Lung (tissue), 12 donors: ENCODE measurements around the gene ADAMTS2. TPM values are rescaled to one million over a fixed set of nuclear protein-coding genes. Genes with fewer than 3 reads are reported as not detected.
A peak's percentile ranks its signal among the peaks of the same experiment; 100 is the strongest.

Source experiments
- ATAC-seq: fragments of 200-7000 bp; cut with Tn5 transposase; one replicate; pipeline ENCODE4 v1.9.1; 2020; ENCODE audit warnings: moderate number of reproducible peaks; ENCODE audit not compliant: insufficient read depth, low FRiP score
- DNase-seq, 3 donors: peaks; one replicate each; pipeline ENCODE4 v3.0.0-alpha.2; 2013 to 2017
- H3K27ac ChIP-seq, 2 donors: one replicate each; pipeline ENCODE4 v1.5.1; 2013; ENCODE audit warnings: mild to moderate bottlenecking in 2 of 2, moderate library complexity in 2 of 2, control low read depth in 1 of 2, inconsistent platforms in 1 of 2, low read depth in 1 of 2, low read length in 1 of 2
- H3K27me3 ChIP-seq, 3 donors: one replicate each; pipeline ENCODE4 v1.5.1; 2013; ENCODE audit warnings: low read length in 2 of 3; ENCODE audit not compliant: control insufficient read depth in 3 of 3, insufficient read depth in 3 of 3
- H3K36me3 ChIP-seq, 4 donors: one replicate each; pipeline ENCODE4 v1.5.1; 2013; ENCODE audit warnings: low read length in 4 of 4, mild to moderate bottlenecking in 1 of 4, moderate library complexity in 1 of 4; ENCODE audit not compliant: control insufficient read depth in 4 of 4, insufficient read depth in 4 of 4
- H3K4me1 ChIP-seq, 5 donors: one replicate each; pipeline ENCODE4 v1.5.1; 2013; ENCODE audit warnings: low read length in 5 of 5, mild to moderate bottlenecking in 2 of 5, moderate library complexity in 1 of 5; ENCODE audit not compliant: control insufficient read depth in 5 of 5, insufficient read depth in 5 of 5
- H3K4me3 ChIP-seq: one replicate; pipeline ENCODE4 v1.5.1; 2013; ENCODE audit warnings: mild to moderate bottlenecking, control low read depth, moderate library complexity
- H3K9ac ChIP-seq, 2 donors: one replicate each; pipeline ENCODE4 v1.5.1; 2013; ENCODE audit warnings: low read length in 2 of 2, control low read depth in 1 of 2; ENCODE audit not compliant: insufficient read depth in 1 of 2
- H3K9me3 ChIP-seq, 4 donors: one replicate each; pipeline ENCODE4 v1.5.1; 2013; ENCODE audit warnings: low read length in 3 of 4, mild to moderate bottlenecking in 1 of 4, moderate library complexity in 1 of 4; ENCODE audit not compliant: control insufficient read depth in 4 of 4, insufficient read depth in 3 of 4
- CTCF ChIP-seq: IDR thresholded peaks from 2 replicates; pipeline ENCODE4 v1.5.1; 2012; ENCODE audit warnings: mild to moderate bottlenecking; ENCODE audit errors: control extremely low read depth, extremely low read depth
- WGBS, 2 donors: extraction: QIAGEN DNeasy Blood & Tissue Kit; methylation state at CpG; one replicate each; pipeline ENCODE4 v1.1.7; 2013; 5-methylcytosine and 5-hydroxymethylcytosine counted together
- polyA plus RNA-seq, 2 donors: library from polyadenylated mRNA; stranded (reverse); fragments of 200-250 nt; gene quantifications; one replicate each; pipeline ENCODE4 v1.2.1, GENCODE V29; 2013
- total RNA-seq, 2 donors: library from RNA; depleted of rRNA in 1 of 2; stranded (reverse); fragments of >200 nt in 1 of 2; gene quantifications; one replicate each; pipeline ENCODE4 v1.2.1, GENCODE V29; 2014 to 2021
- donor health status: control.
- donor health status: control.
- donor health status: Bipolar disorder and iron deficiency.
- donor health status: healthy.
- donor health status: DM: yes; HTN: yes; CAD: no.

Gene ADAMTS2
- total and polyA plus RNA-seq, 4 donors = 9.3 to 45.5 (median 28.7) TPM

- no peaks in the 10 kb centered on the region for H3K36me3 ChIP-seq
- H3K9me3 ChIP-seq = peaks cover 0 to 13% (median 3%) of the 10 kb centered on the region in 4 donors
- ATAC-seq (no peak), DNase-seq (peak in 2 of 3 donors; percentile 30 to 53)
- H3K9ac ChIP-seq = no peak overlapping the region
- peaks cover 0 to 22% (median 5%) of the 10 kb centered on the region in 5 donors for H3K4me1 ChIP-seq
- WGBS, 2 donors = 80 to 86% methylated on average over 11 of the region's 11 CpGs
- TF ChIP-seq CTCF = no peak
- H3K4me3 ChIP-seq = no peak overlapping the region
- no peak overlapping the region for H3K27ac ChIP-seq
- H3K27me3 ChIP-seq = peaks cover 0 to 3% (median 0%) of the 10 kb centered on the region in 3 donors
These were observed 103.4 kb downstream of the ADAMTS2 start for GRCh38 chr5:179241764-179242370.

DNA sequence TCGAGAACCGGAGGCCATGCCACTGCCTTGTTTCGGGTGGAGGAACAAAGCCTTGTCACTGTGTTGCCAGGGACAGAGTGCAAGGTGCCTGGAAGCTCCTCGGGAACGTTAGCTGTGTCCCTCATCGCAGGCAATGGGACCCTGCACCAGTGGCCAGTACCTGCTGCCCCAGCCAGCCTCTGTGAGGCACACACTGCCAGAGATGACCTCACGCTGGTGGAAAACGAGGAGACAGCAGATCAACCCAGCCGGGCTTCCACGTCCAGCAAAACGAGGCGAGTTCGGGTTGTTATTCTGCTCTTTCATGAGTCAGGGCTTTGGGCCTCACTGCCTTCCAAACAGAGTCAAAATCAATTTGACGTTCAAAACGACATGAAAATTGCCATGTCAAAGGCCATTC lies 104.1 kb downstream of the ADAMTS2 start:
- no peak for TF ChIP-seq CTCF
- WGBS, 2 donors = 80 to 81% methylated on average over 15 of the region's 15 CpGs
- Histone ChIP-seq H3K36me3 (no peaks in the 10 kb centered on the region), H3K9ac (no peak overlapping the region), H3K27ac (no peak overlapping the region), H3K4me1 (peaks cover 0 to 22% (median 5%) of the 10 kb centered on the region in 5 donors), H3K4me3 (no peak overlapping the region), H3K9me3 (peaks cover 0 to 17% (median 0%) of the 10 kb centered on the region in 4 donors), H3K27me3 (peaks cover 0 to 3% (median 0%) of the 10 kb centered on the region in 3 donors)
- ATAC-seq = no peak
- no peak for DNase-seq

DNA sequence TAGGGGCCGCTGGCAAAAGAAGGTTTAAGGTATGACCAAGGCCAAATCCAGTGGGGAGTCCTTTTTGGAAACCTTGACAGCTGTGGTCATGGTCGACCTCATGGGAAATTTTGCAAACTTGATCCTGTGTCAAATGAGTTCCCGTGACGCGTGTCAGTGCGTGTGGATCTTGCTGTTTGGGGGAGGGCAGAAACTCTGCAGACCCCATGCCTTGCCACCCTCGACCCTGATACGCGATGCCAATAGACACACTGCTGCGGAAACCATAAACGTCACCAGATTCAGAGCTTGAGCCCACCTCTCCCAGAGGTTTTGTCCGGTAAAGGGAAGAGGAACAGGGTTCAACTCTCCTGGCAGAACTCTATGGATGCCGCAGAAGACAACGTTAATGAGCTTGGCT lies 104.7 kb downstream of the ADAMTS2 start:
- WGBS, 2 donors = 90 to 93% methylated on average over 14 of the region's 14 CpGs
- no peak overlapping the region for H3K4me3 ChIP-seq

More for the DNA sequence above, 104.7 kb downstream of the ADAMTS2 start:
- DNase-seq (no peak), ATAC-seq (no peak)
- peaks cover 0 to 3% (median 0%) of the 10 kb centered on the region in 3 donors for H3K27me3 ChIP-seq
- H3K9me3 ChIP-seq = peaks cover 0 to 19% (median 0%) of the 10 kb centered on the region in 4 donors
- H3K4me1 ChIP-seq = peaks cover 0 to 22% (median 5%) of the 10 kb centered on the region in 5 donors
- H3K36me3 ChIP-seq = no peaks in the 10 kb centered on the region
- no peak overlapping the region for H3K27ac ChIP-seq
- H3K9ac ChIP-seq = no peak overlapping the region
- no peak for TF ChIP-seq CTCF
